Loucy (cell line): ENCODE measurements around the gene UTF1.

ENCODE experiments used
- CTCF ChIP-seq: fragments of 200-600 bp; sonication (generic); conservative IDR thresholded peaks from 2 replicates; pipeline ENCODE4 v1.5.1; 2014; ENCODE audit warnings: mild to moderate bottlenecking, antibody characterized with exemption, low read length
- EZH2phosphoT487 ChIP-seq: fragments of 200-600 bp; IDR thresholded peaks from 2 replicates; pipeline ENCODE4 v1.6.1; 2018; ENCODE audit warnings: antibody characterized with exemption, mild to moderate bottlenecking, moderate library complexity, borderline replicate concordance

- no peak for TF ChIP-seq CTCF
- no peak for TF ChIP-seq EZH2phosphoT487
Observed at GRCh38 chr10:133255323-133255722, 25.3 kb downstream of the UTF1 start.
